ENCODE measurements around the gene FLNA.

FLNA gene

GRCh38 chrX:154373340-154374306, 811 bp downstream of the FLNA start:
- DNase-seq = peak; percentile 64

- peak; percentile 62 for DNase-seq
These were observed 1.8 kb downstream of the FLNA start for GRCh38 chrX:154372612-154373022.

GRCh38 chrX:154371789-154372300, 2.6 kb downstream of the FLNA start:
- no peak for DNase-seq

GRCh38 chrX:154371017-154371788, 3.2 kb downstream of the FLNA start:
- peak; percentile 92 for DNase-seq

- DNase-seq = no peak
These were observed 4.0 kb downstream of the FLNA start for GRCh38 chrX:154370300-154371016.

GRCh38 chrX:154369449-154370299, 4.8 kb downstream of the FLNA start:
- DNase-seq = peak; percentile 71

GRCh38 chrX:154368630-154369448, 5.6 kb downstream of the FLNA start:
- DNase-seq = peak; percentile 94

GRCh38 chrX:154367474-154368308, 6.7 kb downstream of the FLNA start:
- no peak for DNase-seq

- peak; percentile 23 for DNase-seq
These were observed 7.8 kb downstream of the FLNA start for GRCh38 chrX:154366666-154367055.

- DNase-seq = no peak
These were observed 8.3 kb downstream of the FLNA start for GRCh38 chrX:154365997-154366665.

- DNase-seq = no peak
These were observed 9.3 kb downstream of the FLNA start for GRCh38 chrX:154365052-154365600.

- no peak for DNase-seq
These were observed 10.6 kb downstream of the FLNA start for GRCh38 chrX:154363706-154364439.

GRCh38 chrX:154362085-154362742, 12.2 kb downstream of the FLNA start:
- no peak for DNase-seq

GRCh38 chrX:154360155-154360713, 14.2 kb downstream of the FLNA start:
- DNase-seq = no peak

- DNase-seq = no peak
These were observed 14.9 kb downstream of the FLNA start for GRCh38 chrX:154359362-154360154.

- DNase-seq = no peak
These were observed 15.6 kb downstream of the FLNA start for GRCh38 chrX:154358829-154359228.

GRCh38 chrX:154358011-154358410, 16.4 kb downstream of the FLNA start:
- no peak for DNase-seq

Measured in hematopoietic multipotent progenitor cell treated with erythropoietin and hydrocortisone succinate and interleukin-3 and kit ligand, for 8 days (in vitro differentiated cells).